Measurements from ENCODE around the gene CATSPER4. TPM values are rescaled to one million over a fixed set of nuclear protein-coding genes. Genes with fewer than 3 reads are reported as not detected.

The CATSPER4 gene
- polyA plus RNA-seq, 1 donor from 2014 or later: not detected

DNA sequence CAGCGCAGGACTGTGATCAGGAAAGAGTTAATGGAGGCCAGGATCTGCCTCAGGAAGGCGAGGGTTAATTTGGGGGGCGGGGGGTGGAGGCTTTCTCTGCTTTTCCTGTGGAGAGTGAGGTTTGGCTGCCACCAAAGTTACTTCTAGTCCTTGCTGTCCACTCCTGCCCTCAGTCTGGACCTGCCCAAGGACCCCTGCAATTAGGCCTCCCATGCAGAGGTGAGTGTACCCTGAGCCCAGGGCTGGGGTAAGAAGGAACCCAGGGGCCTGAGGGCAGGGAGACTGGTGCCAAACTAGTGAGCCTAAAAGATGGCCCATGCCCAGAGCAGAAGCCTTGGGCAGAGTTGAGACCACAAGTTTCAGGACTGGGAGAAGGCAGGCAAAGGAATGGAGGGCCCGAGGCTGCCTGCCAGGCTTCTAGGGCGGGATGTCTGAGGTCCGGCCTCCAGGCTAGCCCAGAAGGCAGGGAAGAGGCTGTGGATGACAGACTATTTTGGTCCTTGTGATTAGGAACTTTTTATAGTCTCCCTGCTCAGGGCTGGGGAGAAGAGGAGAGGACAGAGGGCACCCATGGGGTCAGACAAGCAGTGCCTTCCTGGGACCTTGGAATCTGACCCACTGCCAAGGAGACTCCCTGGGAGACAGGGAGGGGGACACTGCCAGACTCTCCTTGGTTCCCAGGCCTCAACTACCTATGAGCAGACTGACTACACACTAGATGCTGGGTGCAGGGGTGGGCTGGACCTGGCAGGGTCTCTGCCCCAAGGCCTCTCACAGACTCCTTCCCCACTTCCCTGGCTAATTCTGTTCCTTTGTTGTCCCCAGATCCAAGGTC is 31.3 kb upstream of the CATSPER4 start, which contains the start of gene FAM110D:
Gene FAM110D (plus strand): TSS at position 172 of the 835 bp plus-strand sequence. CDS start 2,213 bp downstream, outside the sequence.
- Histone ChIP-seq H3F3A (ENCODE audit: insufficient read depth, low read length, poor library complexity, severe bottlenecking) (no peaks in the 10 kb centered on the region), H3K4me2 (ENCODE audit: low read length) (no peak within 1 kb of the TSS), H2AFZ (ENCODE audit: low read depth, low read length) (no peak within 1 kb of the TSS), H3K27ac (ENCODE audit: low read length) (no peak within 1 kb of the TSS), H4K20me1 (ENCODE audit: insufficient read depth) (no peaks in the 10 kb centered on the region), H3K79me2 (replicated peaks; ENCODE audit: insufficient read depth, low read length) (no peaks in the 10 kb centered on the region), H3K27me3 (ENCODE audit: insufficient read depth, low read depth, low read length) (peaks cover 27% of the 10 kb centered on the region), H3K36me3 (ENCODE audit: insufficient read depth, low read length) (no peaks in the 10 kb centered on the region), H3K9ac (ENCODE audit: low read length) (no peak within 1 kb of the TSS), H3K9me3 (ENCODE audit: low read length) (no peaks in the 10 kb centered on the region), H3K4me3 (ENCODE audit: low read length) (no peak within 1 kb of the TSS), H3K9me2 (ENCODE audit: insufficient read depth, low read length) (no peaks in the 10 kb centered on the region)
- TF ChIP-seq TAF1 (IDR thresholded peaks at IDR 0.05; ENCODE audit: low read depth): no peak
- no peak for TF ChIP-seq EP300 (conservative IDR thresholded peaks at IDR 0.05; ENCODE audit: poor library complexity, severe bottlenecking)
- no peak for TF ChIP-seq CTCF (IDR thresholded peaks at IDR 0.05; ENCODE audit: poor library complexity, severe bottlenecking)
- no peak for TF ChIP-seq MXI1 (conservative IDR thresholded peaks at IDR 0.05; ENCODE audit: poor library complexity, severe bottlenecking)
- TF ChIP-seq POLR2AphosphoS5 (IDR thresholded peaks at IDR 0.05): no peak
- TF ChIP-seq, protein P1, sequence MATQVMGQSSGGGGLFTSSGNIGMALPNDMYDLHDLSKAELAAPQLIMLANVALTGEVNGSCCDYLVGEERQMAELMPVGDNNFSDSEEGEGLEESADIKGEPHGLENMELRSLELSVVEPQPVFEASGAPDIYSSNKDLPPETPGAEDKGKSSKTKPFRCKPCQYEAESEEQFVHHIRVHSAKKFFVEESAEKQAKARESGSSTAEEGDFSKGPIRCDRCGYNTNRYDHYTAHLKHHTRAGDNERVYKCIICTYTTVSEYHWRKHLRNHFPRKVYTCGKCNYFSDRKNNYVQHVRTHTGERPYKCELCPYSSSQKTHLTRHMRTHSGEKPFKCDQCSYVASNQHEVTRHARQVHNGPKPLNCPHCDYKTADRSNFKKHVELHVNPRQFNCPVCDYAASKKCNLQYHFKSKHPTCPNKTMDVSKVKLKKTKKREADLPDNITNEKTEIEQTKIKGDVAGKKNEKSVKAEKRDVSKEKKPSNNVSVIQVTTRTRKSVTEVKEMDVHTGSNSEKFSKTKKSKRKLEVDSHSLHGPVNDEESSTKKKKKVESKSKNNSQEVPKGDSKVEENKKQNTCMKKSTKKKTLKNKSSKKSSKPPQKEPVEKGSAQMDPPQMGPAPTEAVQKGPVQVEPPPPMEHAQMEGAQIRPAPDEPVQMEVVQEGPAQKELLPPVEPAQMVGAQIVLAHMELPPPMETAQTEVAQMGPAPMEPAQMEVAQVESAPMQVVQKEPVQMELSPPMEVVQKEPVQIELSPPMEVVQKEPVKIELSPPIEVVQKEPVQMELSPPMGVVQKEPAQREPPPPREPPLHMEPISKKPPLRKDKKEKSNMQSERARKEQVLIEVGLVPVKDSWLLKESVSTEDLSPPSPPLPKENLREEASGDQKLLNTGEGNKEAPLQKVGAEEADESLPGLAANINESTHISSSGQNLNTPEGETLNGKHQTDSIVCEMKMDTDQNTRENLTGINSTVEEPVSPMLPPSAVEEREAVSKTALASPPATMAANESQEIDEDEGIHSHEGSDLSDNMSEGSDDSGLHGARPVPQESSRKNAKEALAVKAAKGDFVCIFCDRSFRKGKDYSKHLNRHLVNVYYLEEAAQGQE (IDR thresholded peaks at IDR 0.05; ENCODE audit: borderline replicate concordance): no peak
- no peak for TF ChIP-seq EZH2 (IDR thresholded peaks at IDR 0.05; ENCODE audit: borderline replicate concordance, insufficient read depth, low read length, poor library complexity, severe bottlenecking)

DNA sequence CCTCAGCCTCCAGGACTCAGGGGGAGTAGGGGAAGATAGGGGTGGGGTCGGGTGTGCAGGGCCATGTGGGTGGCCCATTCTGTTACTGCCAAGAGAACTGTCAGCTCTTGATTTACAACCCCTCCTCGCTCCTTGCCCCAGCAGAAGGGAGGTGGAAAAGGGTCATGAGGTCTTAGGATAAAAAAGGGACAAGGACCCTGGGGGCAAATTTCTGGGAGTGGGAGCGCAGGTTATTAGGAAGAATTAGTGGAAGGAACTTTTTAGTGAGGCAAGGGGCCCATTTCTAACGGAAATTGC is 30.7 kb upstream of the CATSPER4 start:
- no peak overlapping the region for H3K9ac ChIP-seq (ENCODE audit: low read length)
- peaks cover 27% of the 10 kb centered on the region for H3K27me3 ChIP-seq (ENCODE audit: insufficient read depth, low read depth, low read length)
- no peak for TF ChIP-seq EP300 (conservative IDR thresholded peaks at IDR 0.05; ENCODE audit: poor library complexity, severe bottlenecking)
- TF ChIP-seq, protein P1 (IDR thresholded peaks at IDR 0.05; ENCODE audit: borderline replicate concordance): no peak
- H4K20me1 ChIP-seq (ENCODE audit: insufficient read depth): no peaks in the 10 kb centered on the region
- H3K79me2 ChIP-seq (replicated peaks; ENCODE audit: insufficient read depth, low read length): no peaks in the 10 kb centered on the region
- no peaks in the 10 kb centered on the region for H3K9me3 ChIP-seq (ENCODE audit: low read length)
- no peaks in the 10 kb centered on the region for H3K9me2 ChIP-seq (ENCODE audit: insufficient read depth, low read length)
- no peak overlapping the region for H3K4me3 ChIP-seq (ENCODE audit: low read length)
- H2AFZ ChIP-seq (ENCODE audit: low read depth, low read length): no peak overlapping the region
- H3K4me2 ChIP-seq (ENCODE audit: low read length): no peak overlapping the region
- H3K36me3 ChIP-seq (ENCODE audit: insufficient read depth, low read length): no peaks in the 10 kb centered on the region
- H3F3A ChIP-seq (ENCODE audit: insufficient read depth, low read length, poor library complexity, severe bottlenecking): no peaks in the 10 kb centered on the region
- no peak overlapping the region for H3K27ac ChIP-seq (ENCODE audit: low read length)

Measured in neural cell (in vitro differentiated cells).